ENCODE measurements around the gene PRL. TPM values are rescaled to one million over a fixed set of nuclear protein-coding genes. Genes with fewer than 3 reads are reported as not detected.

PRL gene
- total RNA-seq, 3 donors from 2014 or later (not counting 1 experiment from before 2014, with no cell fraction given): not detected

- 63% methylated on average over 3 of the region's 4 CpGs for WGBS (ENCODE audit: insufficient coverage)
- TF ChIP-seq CTCF (IDR thresholded peaks at IDR 0.05): no peak
- Mint-ChIP-seq H3K4me1 (no peaks in the 10 kb centered on the region), H3K9me3 (peaks cover 0 to 4% of the 10 kb centered on the region in 2 donors), H3K4me3 (no peak overlapping the region), H3K36me3 (no peaks in the 10 kb centered on the region), H3K27ac (no peak overlapping the region), H3K27me3 (ENCODE audit: low read depth in 2 of 2) (no peaks in the 10 kb centered on the region)
- H3K27ac ChIP-seq (ENCODE audit: low read length): no peak overlapping the region
- intact Hi-C loops (cut with micrococcal nuclease): no loop called here
- ATAC-seq (no peak), DNase-seq (no peak)
- H3K4me1 ChIP-seq (ENCODE audit: control insufficient read depth, insufficient read depth, low read length): no peaks in the 10 kb centered on the region
- no peak overlapping the region for H3K4me3 ChIP-seq (ENCODE audit: low read length)
- H3K36me3 ChIP-seq (ENCODE audit: control insufficient read depth, insufficient read depth, low read length): no peaks in the 10 kb centered on the region
- H3K9me3 ChIP-seq (ENCODE audit: control insufficient read depth, insufficient read depth, low read length): no peaks in the 10 kb centered on the region
- no peaks in the 10 kb centered on the region for H3K27me3 ChIP-seq (ENCODE audit: control insufficient read depth, insufficient read depth, low read length)
Measured at GRCh38 chr6:22247916-22248482, 48.8 kb downstream of the PRL start.

GRCh38 chr6:22240025-22240424, 56.8 kb downstream of the PRL start:
- no peaks in the 10 kb centered on the region for H3K4me1 ChIP-seq (ENCODE audit: control insufficient read depth, insufficient read depth, low read length)
- ATAC-seq (no peak), DNase-seq (no peak)
- WGBS (ENCODE audit: insufficient coverage): no CpG with 5 or more reads among the region's 1 CpG
- peaks cover 2% of the 10 kb centered on the region for H3K9me3 ChIP-seq (ENCODE audit: control insufficient read depth, insufficient read depth, low read length)
- H3K36me3 ChIP-seq (ENCODE audit: control insufficient read depth, insufficient read depth, low read length): no peaks in the 10 kb centered on the region
- intact Hi-C loops (cut with micrococcal nuclease): no loop called here
- H3K4me3 Mint-ChIP-seq: no peak overlapping the region
- no peaks in the 10 kb centered on the region for H3K4me1 Mint-ChIP-seq
- H3K9me3 Mint-ChIP-seq: peaks cover 7 to 11% of the 10 kb centered on the region in 2 donors
- H3K27ac Mint-ChIP-seq: no peak overlapping the region
- no peak overlapping the region for H3K4me3 ChIP-seq (ENCODE audit: low read length)
- no peaks in the 10 kb centered on the region for H3K27me3 Mint-ChIP-seq (ENCODE audit: low read depth in 2 of 2)
- H3K27ac ChIP-seq (ENCODE audit: low read length): no peak overlapping the region
- TF ChIP-seq CTCF (IDR thresholded peaks at IDR 0.05): no peak
- H3K36me3 Mint-ChIP-seq: no peaks in the 10 kb centered on the region
- no peaks in the 10 kb centered on the region for H3K27me3 ChIP-seq (ENCODE audit: control insufficient read depth, insufficient read depth, low read length)

- TF ChIP-seq CTCF (IDR thresholded peaks at IDR 0.05): no peak
- H3K27me3 Mint-ChIP-seq (ENCODE audit: low read depth in 2 of 2): no peaks in the 10 kb centered on the region
- ATAC-seq: no peak
Measured at GRCh38 chr6:22239261-22239921, 57.4 kb downstream of the PRL start.

More at GRCh38 chr6:22239261-22239921, 57.4 kb downstream of the PRL start:
- Mint-ChIP-seq H3K36me3 (no peaks in the 10 kb centered on the region), H3K4me1 (no peaks in the 10 kb centered on the region), H3K9me3 (peaks cover 10 to 14% of the 10 kb centered on the region in 2 donors), H3K4me3 (no peak overlapping the region), H3K27ac (no peak overlapping the region)
- no peaks in the 10 kb centered on the region for H3K36me3 ChIP-seq (ENCODE audit: control insufficient read depth, insufficient read depth, low read length)
- no peaks in the 10 kb centered on the region for H3K4me1 ChIP-seq (ENCODE audit: control insufficient read depth, insufficient read depth, low read length)
- no peak overlapping the region for H3K27ac ChIP-seq (ENCODE audit: low read length)
- no peak for DNase-seq
- peaks cover 2% of the 10 kb centered on the region for H3K9me3 ChIP-seq (ENCODE audit: control insufficient read depth, insufficient read depth, low read length)
- no peaks in the 10 kb centered on the region for H3K27me3 ChIP-seq (ENCODE audit: control insufficient read depth, insufficient read depth, low read length)
- WGBS (ENCODE audit: insufficient coverage): 60% methylated on average over 3 of the region's 4 CpGs
- H3K4me3 ChIP-seq (ENCODE audit: low read length): no peak overlapping the region
- intact Hi-C loops (cut with micrococcal nuclease): no loop called here

Data from natural killer cell (primary cell).